ENCODE results near the gene CPED1.
"Not testable (repeated sequence)": the region's sequence is repeated elsewhere in the genome, so short reads cannot be mapped to it uniquely, and the experiment has no call there.

The CPED1 gene

GRCh38 chr7:121097577-121097976 is 109.1 kb downstream of the CPED1 start:
- DNase-seq (ENCODE audit: low spot score) = no peak

- no peak for DNase-seq (ENCODE audit: low spot score)
Observed at GRCh38 chr7:121099572-121099971, 111.1 kb downstream of the CPED1 start.

DNA sequence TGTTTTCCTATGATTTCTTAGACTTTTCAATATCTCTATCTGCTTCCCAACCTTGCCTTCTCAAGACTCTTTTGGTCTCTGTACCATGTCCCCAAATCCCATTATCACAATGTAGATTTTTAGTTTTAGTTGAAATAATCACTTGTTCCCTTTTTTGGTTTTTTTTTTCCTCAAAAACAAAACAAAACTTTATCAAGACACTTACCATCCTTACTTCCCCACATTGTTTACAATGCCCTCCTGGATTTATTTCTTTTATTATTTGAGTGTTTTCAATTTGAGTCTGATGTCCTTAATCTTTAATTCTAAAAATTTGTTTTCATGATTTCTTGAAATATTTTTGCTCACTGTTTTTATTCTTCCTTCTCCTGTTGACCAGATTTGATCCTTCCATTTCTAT is 112.6 kb downstream of the CPED1 start:
- no peak for DNase-seq (ENCODE audit: low spot score)

- no peak for DNase-seq (ENCODE audit: low spot score)
Observed at GRCh38 chr7:121101621-121102020, 113.1 kb downstream of the CPED1 start.

GRCh38 chr7:121102619-121103018 is 114.1 kb downstream of the CPED1 start:
- no peak for DNase-seq (ENCODE audit: low spot score)

GRCh38 chr7:121103086-121103485 is 114.6 kb downstream of the CPED1 start:
- no peak for DNase-seq (ENCODE audit: low spot score)

GRCh38 chr7:121103579-121103978 is 115.1 kb downstream of the CPED1 start:
- no peak for DNase-seq (ENCODE audit: low spot score)

DNA sequence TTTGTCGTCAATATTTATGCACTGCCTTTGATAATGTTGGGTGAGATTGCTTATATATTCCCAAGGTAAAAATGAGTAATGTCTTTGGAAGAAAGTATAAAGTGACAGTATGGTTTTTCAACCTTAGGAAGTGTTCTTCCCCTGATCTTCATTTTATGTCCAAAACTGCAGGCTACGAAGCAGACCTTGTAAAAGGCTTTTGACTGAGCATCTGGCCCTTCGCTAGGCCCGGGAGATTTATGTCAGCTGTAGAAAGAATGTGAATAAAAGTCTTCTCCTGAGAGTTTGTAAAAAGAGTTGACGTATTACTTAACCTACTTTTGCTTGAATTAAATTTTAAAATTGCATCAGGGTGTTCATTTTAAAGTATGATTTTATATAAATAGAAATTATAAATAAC is 116.8 kb downstream of the CPED1 start:
- DNase-seq (ENCODE audit: low spot score) = no peak

DNA sequence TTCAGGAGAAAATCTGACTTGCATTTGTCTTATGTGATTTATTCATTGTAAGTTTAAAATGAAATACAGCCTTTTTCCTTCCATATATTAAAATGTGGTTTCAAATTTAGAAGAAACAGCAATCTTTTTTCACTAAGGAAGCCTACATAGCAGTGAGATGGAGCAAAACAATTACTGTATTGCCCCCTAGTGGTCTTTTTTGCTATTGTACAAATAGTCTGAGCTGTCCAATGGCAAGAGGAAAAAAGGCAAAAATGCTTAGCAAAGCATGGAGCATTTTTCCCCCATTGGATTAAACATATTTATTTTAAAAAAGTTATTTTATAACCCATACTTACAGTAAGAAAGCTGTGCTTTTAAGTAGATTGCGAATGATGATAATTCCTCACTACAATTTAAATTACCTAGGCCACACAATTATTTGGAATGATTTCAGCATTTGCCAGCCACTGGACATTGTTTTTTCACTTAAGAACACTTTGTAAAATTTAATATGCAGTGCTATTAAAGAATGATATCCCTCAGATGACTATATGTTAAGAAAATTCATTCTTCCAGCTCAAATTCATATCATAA is 119.5 kb downstream of the CPED1 start:
- peak; percentile 84 for DNase-seq (ENCODE audit: low spot score)

DNA sequence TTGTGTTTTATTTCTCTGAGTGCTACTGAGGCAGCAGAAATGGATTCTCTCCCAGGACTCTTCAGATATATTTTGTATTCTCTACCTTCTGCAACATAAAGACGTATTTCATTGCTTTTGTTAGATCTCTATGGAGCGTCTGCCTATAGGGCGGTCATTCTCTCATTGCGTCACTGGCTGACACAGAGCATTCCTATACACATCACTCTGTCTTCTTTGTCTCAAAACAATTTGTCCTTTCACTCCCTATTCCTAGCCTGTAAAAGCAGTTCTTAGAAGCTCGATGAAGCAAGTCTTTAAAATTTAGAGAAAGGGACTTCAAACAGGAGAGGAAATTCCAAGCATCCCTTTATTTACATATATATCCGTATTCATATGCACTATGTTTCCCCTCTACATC is 120.6 kb downstream of the CPED1 start:
- no peak for DNase-seq (ENCODE audit: low spot score)

DNA sequence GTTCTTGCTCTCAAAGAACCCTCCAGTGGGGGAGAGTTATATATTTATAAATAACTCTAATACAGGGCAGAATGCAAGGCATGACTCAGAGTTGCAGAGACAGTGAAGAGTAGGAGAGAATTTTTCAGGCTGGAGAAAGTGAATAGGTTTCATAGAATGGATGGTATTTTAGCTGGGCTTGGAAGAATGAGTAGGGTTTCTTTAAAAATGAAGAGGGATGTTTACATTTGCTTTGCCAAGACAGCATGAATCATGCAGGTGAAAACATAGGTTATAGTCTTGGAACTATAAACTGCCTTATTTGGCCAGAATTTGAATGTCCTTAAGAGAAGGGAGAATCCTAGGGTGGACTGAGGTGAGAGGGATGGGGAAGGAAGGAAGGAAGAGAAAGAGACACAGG is 124.8 kb downstream of the CPED1 start:
- no peak for DNase-seq (ENCODE audit: low spot score)

DNA sequence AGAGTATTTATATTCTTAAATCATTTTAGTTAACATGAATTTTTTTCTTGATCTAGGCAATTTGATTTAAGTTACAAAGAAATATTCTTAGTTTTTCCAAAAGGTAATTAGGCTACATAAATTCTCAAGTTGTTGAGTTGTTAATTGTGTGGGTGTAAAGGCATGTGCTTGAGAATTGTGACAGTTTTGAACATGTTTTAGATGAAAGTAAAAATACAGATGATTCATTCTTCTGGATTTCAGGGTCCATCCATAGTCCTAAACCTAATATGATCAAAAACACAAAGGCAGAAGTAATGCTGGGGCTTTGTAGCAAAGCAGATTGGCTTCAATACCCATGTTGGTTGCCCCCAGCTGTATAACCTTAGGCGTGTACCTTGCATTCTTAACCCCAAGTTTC is 127.9 kb downstream of the CPED1 start:
- no peak for DNase-seq (ENCODE audit: low spot score)

- DNase-seq (ENCODE audit: low spot score) = no peak
Observed at GRCh38 chr7:121119047-121119446, 130.5 kb downstream of the CPED1 start.

- no peak for DNase-seq (ENCODE audit: low spot score)
Observed at GRCh38 chr7:121123032-121123431, 134.5 kb downstream of the CPED1 start.

- DNase-seq (ENCODE audit: low spot score) = not testable (repeated sequence)
Observed at GRCh38 chr7:121125454-121125853, 136.9 kb downstream of the CPED1 start.

DNA sequence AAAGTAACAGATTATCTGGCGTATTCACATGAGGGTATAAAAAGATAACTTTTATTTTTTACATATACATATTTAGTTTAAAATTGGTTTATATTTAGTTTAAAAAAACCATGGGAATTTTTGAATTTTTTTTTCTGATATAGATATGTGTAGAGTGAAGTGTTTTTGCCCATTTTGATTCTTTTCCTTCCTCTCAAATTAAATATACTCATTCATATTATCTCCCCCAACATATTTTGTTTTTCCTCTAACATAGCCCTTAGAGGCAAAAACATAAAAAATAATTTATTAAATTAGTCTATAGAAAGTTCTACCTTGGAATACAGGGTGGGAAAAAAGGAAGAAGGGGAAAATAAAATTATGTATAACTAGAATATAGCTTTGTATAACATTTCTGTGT is 137.7 kb downstream of the CPED1 start:
- no peak for DNase-seq (ENCODE audit: low spot score)

DNA sequence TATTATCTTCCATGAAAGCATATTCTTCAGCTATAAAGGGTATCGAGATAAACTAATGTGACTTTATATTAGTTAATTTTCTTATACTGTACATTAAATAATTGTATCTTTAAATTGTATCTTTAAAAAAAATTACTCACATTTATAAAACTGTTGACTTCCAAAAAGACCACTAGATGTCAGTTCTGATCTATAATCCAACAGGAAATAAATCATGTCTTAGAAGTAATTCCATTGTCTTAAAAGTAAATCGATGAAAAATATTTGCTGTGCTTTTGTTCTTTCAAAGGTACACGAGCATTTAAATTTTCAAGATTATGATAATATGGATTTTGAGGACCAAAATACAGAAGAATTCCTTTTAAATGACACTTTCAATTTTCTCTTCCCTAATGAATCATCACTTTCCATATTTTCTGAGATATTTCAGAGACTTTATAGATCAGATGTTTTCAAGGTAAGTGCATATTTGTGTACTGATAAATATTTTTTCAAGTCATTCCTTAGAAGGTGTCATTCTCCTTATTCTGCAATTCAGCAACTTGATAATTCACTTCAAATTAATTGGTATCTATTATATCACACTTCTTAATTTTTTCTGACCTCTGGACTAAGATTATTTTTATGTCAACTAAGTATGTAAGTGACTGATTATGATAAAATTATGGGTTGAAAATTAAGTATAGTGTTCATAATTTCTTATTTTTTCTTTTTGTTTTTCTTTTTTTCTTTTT is 138.5 kb downstream of the CPED1 start:
- DNase-seq (ENCODE audit: low spot score) = peak; percentile 71

DNA sequence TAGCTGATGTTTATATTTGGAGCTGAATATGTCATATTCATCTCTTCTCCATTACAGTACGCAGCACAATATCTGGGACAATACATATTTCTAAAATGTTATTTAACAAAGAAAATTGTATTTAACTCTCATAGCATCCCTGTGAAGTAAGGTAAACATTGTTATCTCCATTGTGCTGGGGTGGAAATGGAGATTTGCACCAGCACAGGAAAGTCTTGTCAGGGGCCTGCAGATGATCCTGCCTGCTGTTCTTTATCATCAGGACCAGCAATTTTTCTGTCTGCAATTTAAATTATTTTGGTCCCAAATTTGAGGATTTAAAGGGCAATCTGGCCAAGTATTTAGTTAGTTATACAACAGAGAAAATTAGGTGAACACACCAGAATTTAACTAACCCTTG is 144.4 kb downstream of the CPED1 start:
- no peak for DNase-seq (ENCODE audit: low spot score)

GRCh38 chr7:121133444-121133843 is 144.9 kb downstream of the CPED1 start:
- no peak for DNase-seq (ENCODE audit: low spot score)

- no peak for DNase-seq (ENCODE audit: low spot score)
Observed at GRCh38 chr7:121137580-121137979, 149.1 kb downstream of the CPED1 start.

GRCh38 chr7:121138262-121138933 is 149.9 kb downstream of the CPED1 start:
- no peak for DNase-seq (ENCODE audit: low spot score)

DNA sequence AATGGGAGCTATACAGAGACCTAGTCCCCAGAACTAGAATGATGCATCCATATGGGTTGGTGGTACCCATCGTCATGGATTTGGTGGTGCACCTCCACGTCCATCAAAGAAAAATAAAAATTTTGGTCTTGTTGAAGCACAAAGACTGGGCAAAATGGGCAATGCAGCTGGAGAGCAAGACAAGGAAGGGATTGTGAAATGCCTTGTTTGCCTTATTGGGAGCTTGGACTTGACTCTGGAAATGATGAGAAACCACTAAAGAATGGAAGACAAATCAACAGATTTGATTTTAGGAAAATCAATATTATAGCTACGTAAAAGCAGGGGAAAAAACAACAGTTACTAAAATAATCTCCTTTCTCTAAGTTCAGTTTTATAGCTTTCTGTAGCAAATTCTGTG is 150.9 kb downstream of the CPED1 start:
- no peak for DNase-seq (ENCODE audit: low spot score)

- DNase-seq (ENCODE audit: low spot score) = no peak
Observed at GRCh38 chr7:121140790-121141189, 152.3 kb downstream of the CPED1 start.

Data from RKO (cell line).